ENCODE results near the gene VPS11.

GRCh38 chr11:119116601-119117000 lies 49.0 kb downstream of the VPS11 start:
- TF ChIP-seq CTCF (IDR thresholded peaks at IDR 0.05): no peak
- TF ChIP-seq POLR2A (IDR thresholded peaks at IDR 0.05): no peak

Measured in lower leg skin (tissue), 3 donors.